Lung (tissue), 12 donors: ENCODE results near the gene TMEM234. TPM values are rescaled to one million over a fixed set of nuclear protein-coding genes. Genes with fewer than 3 reads are reported as not detected.

Experiments
- ATAC-seq: fragments of 200-7000 bp; cut with Tn5 transposase; one replicate; pipeline ENCODE4 v1.9.1; 2020; ENCODE audit warnings: moderate number of reproducible peaks; ENCODE audit not compliant: insufficient read depth, low FRiP score
- DNase-seq, 3 donors: peaks; one replicate each; pipeline ENCODE4 v3.0.0-alpha.2; 2013 to 2017
- H3K27ac ChIP-seq, 2 donors: one replicate each; pipeline ENCODE4 v1.5.1; 2013; ENCODE audit warnings: mild to moderate bottlenecking in 2 of 2, moderate library complexity in 2 of 2, control low read depth in 1 of 2, inconsistent platforms in 1 of 2, low read depth in 1 of 2, low read length in 1 of 2
- H3K27me3 ChIP-seq, 3 donors: one replicate each; pipeline ENCODE4 v1.5.1; 2013; ENCODE audit warnings: low read length in 2 of 3; ENCODE audit not compliant: control insufficient read depth in 3 of 3, insufficient read depth in 3 of 3
- H3K36me3 ChIP-seq, 4 donors: one replicate each; pipeline ENCODE4 v1.5.1; 2013; ENCODE audit warnings: low read length in 4 of 4, mild to moderate bottlenecking in 1 of 4, moderate library complexity in 1 of 4; ENCODE audit not compliant: control insufficient read depth in 4 of 4, insufficient read depth in 4 of 4
- H3K4me1 ChIP-seq, 5 donors: one replicate each; pipeline ENCODE4 v1.5.1; 2013; ENCODE audit warnings: low read length in 5 of 5, mild to moderate bottlenecking in 2 of 5, moderate library complexity in 1 of 5; ENCODE audit not compliant: control insufficient read depth in 5 of 5, insufficient read depth in 5 of 5
- H3K4me3 ChIP-seq: one replicate; pipeline ENCODE4 v1.5.1; 2013; ENCODE audit warnings: mild to moderate bottlenecking, control low read depth, moderate library complexity
- H3K9ac ChIP-seq, 2 donors: one replicate each; pipeline ENCODE4 v1.5.1; 2013; ENCODE audit warnings: low read length in 2 of 2, control low read depth in 1 of 2; ENCODE audit not compliant: insufficient read depth in 1 of 2
- H3K9me3 ChIP-seq, 4 donors: one replicate each; pipeline ENCODE4 v1.5.1; 2013; ENCODE audit warnings: low read length in 3 of 4, mild to moderate bottlenecking in 1 of 4, moderate library complexity in 1 of 4; ENCODE audit not compliant: control insufficient read depth in 4 of 4, insufficient read depth in 3 of 4
- WGBS, 2 donors: extraction: QIAGEN DNeasy Blood & Tissue Kit; methylation state at CpG; one replicate each; pipeline ENCODE4 v1.1.7; 2013; 5-methylcytosine and 5-hydroxymethylcytosine counted together
- polyA plus RNA-seq, 2 donors: library from polyadenylated mRNA; stranded (reverse); fragments of 200-250 nt; gene quantifications; one replicate each; pipeline ENCODE4 v1.2.1, GENCODE V29; 2013
- total RNA-seq, 2 donors: library from RNA; depleted of rRNA in 1 of 2; stranded (reverse); fragments of >200 nt in 1 of 2; gene quantifications; one replicate each; pipeline ENCODE4 v1.2.1, GENCODE V29; 2014 to 2021
- TF ChIP-seq, protein P1 (sequence below): IDR thresholded peaks from 2 replicates; pipeline ENCODE4 v1.5.1; 2012; ENCODE audit warnings: mild to moderate bottlenecking; ENCODE audit errors: control extremely low read depth, extremely low read depth
- donor health status: control.
- donor health status: control.
- donor health status: Bipolar disorder and iron deficiency.
- donor health status: healthy.
- donor health status: DM: yes; HTN: yes; CAD: no.

The TMEM234 gene
- total and polyA plus RNA-seq, 4 donors, result 17.1 to 30.2 (median 23.6) TPM

DNA sequence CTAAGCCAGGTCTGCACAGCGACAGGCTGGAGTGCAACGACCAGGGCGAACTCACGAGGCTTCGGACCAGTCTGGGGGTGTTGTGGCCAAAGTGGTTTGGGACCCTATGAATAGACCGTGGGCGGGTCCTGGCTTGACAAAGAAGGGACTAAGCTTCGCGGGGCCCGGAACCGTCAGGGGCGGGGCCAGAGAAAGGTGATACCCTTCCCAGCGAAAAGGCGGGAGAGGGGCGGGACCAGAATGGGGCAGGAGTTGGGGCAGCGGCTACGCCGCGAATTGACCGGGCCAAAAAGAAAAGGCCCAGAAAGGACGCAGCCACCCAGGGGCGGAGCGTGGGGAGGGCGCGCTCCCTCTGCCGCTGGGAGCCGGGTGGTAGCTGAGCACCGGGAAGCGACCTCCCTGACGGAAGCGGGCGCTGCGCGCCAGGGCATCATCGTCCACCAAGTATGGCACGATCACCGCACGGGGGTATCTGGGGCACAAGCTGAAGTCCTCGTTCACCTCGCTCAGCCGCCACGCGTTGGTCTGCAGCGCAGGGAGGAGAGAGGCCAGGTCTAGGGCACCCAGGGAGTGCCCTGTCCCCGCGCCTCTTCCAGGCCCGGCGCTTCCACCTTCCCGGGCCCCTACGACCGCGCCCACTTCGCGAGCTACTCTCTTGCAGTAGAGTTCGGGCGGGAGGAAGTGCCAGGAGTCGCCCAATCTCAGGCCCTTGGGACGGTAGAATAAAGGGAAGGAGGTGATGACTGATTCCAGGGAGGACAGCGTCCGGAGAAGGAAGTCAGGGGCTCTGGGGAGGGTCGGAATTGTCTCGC is 18.2 kb upstream of the TMEM234 start:
- DNase-seq (peak; percentile 76 to 86 (median 85)), ATAC-seq (peak; percentile 65)
- Histone ChIP-seq H3K36me3 (no peaks in the 10 kb centered on the region), H3K9me3 (no peaks in the 10 kb centered on the region), H3K27ac (peak overlapping the region; percentile 71 to 75), H3K4me3 (peak overlapping the region; percentile 50), H3K27me3 (no peaks in the 10 kb centered on the region), H3K4me1 (peaks cover 0 to 31% (median 2%) of the 10 kb centered on the region in 5 donors), H3K9ac (peak overlapping the region; percentile 62 to 63)
- 4% methylated on average over 58 to 62 of the region's 62 CpGs for WGBS, 2 donors
- TF ChIP-seq, protein P1, sequence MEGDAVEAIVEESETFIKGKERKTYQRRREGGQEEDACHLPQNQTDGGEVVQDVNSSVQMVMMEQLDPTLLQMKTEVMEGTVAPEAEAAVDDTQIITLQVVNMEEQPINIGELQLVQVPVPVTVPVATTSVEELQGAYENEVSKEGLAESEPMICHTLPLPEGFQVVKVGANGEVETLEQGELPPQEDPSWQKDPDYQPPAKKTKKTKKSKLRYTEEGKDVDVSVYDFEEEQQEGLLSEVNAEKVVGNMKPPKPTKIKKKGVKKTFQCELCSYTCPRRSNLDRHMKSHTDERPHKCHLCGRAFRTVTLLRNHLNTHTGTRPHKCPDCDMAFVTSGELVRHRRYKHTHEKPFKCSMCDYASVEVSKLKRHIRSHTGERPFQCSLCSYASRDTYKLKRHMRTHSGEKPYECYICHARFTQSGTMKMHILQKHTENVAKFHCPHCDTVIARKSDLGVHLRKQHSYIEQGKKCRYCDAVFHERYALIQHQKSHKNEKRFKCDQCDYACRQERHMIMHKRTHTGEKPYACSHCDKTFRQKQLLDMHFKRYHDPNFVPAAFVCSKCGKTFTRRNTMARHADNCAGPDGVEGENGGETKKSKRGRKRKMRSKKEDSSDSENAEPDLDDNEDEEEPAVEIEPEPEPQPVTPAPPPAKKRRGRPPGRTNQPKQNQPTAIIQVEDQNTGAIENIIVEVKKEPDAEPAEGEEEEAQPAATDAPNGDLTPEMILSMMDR, result peak; percentile 41

DNA sequence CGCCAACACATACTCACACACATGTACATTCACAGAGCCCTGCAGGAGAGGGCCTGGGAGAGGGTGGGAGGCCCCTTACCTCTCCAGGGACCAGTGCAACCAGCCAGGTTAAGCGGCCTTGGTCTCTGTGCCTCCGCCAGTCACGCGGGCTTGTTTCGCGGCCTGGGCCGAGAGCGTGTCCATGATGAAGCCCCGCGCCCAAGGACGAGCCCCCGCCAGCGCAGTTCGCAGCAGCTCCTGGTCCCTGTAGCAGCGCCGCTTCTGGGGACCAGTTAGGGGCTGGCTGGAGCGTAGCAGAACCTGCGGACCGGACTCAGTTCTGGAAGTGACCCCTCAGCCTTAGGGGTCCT is 17.6 kb upstream of the TMEM234 start:
- TF ChIP-seq, protein P1, result no peak
- peak overlapping the region; percentile 71 to 75 for H3K27ac ChIP-seq
- peaks cover 0 to 31% (median 3%) of the 10 kb centered on the region in 5 donors for H3K4me1 ChIP-seq
- H3K36me3 ChIP-seq, result peaks cover 0 to 3% (median 0%) of the 10 kb centered on the region in 4 donors
- peak overlapping the region; percentile 41 to 47 for H3K9ac ChIP-seq
- WGBS, 2 donors, result 66 to 85% methylated on average over 20 of the region's 20 CpGs
- H3K27me3 ChIP-seq, result no peaks in the 10 kb centered on the region
- ATAC-seq (no peak), DNase-seq (peak; percentile 16 to 32 (median 22))
- H3K4me3 ChIP-seq, result no peak overlapping the region
- H3K9me3 ChIP-seq, result no peaks in the 10 kb centered on the region

DNA sequence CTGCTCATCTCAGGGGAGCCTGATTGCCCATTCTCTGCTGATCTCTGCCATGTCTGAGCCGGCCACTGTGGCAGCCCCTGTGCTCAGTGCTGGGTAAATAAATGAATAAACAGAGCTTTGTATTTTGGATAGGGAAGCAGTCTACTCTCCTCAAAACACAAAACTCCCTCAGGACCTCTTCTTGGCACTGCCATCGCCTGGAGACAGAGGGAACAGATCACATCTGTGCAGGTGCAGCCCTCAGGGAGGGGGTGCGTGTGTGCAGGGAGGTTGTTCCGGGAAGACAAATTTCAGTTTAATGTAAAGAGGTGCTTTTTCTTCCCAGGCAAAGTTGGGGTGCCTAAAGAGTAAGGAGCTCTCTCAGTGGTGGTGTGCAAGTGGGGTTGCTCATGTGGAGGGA is 17.2 kb upstream of the TMEM234 start:
- 67 to 80% methylated on average over 4 of the region's 4 CpGs for WGBS, 2 donors
- H3K4me1 ChIP-seq, result peaks cover 0 to 31% (median 3%) of the 10 kb centered on the region in 5 donors
- H3K27me3 ChIP-seq, result no peaks in the 10 kb centered on the region
- peak overlapping the region in 1 of 2 donors; percentile 41 for H3K9ac ChIP-seq
- DNase-seq (no peak), ATAC-seq (no peak)
- H3K4me3 ChIP-seq, result no peak overlapping the region
- peak overlapping the region in 1 of 2 donors; percentile 75 for H3K27ac ChIP-seq
- TF ChIP-seq, protein P1, result no peak
- peaks cover 0 to 5% (median 2%) of the 10 kb centered on the region in 4 donors for H3K36me3 ChIP-seq
- H3K9me3 ChIP-seq, result no peaks in the 10 kb centered on the region
